ENCODE measurements around the gene HMG20A.

Gene HMG20A

DNA sequence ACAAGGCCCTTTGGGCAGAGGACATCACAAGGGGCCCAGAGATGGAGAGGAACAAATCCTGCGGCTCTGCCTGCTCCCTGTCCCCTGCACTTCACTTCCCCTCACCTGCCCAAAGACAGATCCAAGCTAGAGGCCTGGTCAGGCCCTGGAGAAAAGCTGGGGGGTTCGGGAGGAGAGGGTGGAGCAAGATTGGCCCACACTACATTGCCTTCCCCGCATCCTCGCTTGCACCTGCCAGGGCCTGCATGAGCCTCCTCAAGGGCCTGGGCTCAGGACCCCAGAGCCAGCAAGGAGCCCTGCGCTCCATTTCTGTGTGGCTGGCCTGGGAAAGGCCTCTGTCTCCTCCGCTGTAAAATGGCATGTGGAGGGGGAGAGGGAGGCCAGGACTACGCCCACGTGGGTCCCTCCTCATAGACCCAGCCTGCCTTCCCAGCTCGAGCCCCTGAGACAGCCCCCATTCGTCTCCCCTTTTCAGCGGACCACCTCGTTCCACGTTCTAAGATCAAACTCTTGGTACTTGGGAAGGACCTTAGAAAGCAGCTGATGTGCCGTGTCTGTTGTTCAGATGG lies 106.0 kb downstream of the HMG20A start:
- no peak for DNase-seq

DNA sequence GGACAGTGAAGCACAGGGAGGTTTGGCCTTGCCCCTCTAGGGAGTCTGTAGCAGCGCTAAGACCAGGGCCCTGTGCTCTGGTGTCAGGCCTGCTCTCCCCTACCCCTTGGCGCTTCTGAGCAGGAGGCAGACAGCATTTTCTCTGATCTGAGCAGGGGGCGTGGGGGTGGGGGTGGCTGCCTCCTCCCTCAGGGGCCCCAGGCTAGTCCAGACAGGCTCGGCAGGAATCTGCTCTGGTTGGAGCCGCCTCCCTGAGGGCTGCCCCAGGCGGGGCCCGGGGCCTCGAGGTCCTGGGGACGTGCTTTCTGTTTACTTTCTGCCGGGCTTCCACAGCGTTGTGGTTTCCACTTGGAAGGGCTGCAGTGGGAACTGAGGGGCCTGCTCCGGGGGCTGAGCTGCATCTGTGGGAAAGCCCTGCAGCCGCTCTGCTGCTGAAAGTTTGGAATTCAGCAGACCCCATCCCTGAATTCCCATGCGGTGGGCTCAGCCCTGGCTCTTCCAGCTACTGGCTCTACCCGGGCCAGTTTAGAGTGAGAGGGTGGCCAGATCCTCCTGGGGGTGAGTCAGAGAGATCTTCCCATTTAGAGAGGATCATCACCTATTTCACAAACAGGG lies 106.6 kb downstream of the HMG20A start:
- no peak for DNase-seq

DNA sequence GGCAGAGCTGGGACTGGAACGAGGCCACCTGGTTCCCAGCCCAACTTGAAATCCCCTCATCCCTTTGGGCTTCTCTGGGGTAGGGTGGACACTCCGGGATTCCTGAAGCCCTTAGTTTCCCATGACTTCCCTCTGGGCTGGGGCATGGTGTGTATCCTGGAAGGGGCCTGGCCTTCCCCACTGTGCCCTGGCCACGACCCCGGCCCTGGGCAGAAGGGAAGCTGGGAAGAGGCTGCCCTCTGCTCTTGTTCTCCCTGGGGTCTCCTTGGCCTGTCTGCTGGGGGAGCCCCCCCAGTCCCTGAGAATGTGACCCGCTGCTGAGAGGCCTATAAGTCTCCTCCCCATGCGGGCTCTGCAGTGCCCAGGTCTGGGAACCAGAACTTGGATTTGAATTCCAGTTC lies 107.1 kb downstream of the HMG20A start:
- no peak for DNase-seq

DNA sequence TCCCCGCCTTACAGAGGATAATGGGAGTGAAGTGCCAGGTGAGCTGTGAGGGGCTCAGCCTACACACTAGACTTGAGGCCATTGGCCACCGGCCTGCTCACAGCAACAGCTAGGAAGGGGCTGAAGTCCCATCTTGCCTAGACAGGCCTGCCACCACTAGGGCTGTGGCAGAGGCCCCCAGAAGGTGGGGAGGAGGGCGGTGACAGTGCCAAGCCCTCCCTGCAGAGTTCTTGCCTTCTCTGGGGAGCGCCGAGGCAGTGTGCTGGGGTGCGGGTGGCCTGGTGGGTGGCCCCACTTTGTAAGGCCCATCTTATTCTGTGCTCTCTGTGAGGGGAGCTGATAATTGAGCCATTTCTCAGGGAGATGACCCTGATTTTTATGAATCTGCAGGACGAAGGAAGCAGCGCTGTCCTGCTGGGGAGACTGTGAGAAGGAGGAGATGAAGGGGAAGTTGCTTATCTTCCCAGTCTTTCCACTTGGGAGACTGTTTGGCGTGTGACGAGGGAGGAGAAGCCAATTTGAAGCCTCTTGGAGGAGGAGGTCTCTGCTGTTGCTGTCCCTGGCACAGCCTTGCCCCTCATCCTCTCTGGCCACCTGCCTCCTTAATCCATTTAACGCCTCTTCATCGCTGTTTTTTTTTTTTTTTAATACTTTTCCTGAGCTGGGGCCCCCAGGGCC lies 107.7 kb downstream of the HMG20A start:
- no peak for DNase-seq

DNA sequence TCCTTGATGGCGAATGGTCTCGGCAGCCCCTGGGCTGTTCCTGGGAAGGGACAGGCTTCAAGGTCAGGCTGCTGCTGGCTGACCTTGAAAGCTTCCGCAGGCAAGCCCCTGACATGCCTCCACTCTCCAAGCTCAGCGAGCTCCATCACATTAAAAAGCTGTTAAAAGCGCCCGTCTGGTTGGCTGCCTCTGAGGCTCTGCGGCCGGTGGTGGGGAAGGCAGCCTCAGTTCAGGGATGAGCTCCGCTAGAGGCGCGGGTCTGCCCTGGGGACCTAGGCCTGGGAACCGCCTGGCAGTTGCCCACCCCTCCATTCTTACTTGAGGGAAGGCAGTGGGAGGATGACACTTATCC lies 108.3 kb downstream of the HMG20A start:
- DNase-seq: no peak

DNA sequence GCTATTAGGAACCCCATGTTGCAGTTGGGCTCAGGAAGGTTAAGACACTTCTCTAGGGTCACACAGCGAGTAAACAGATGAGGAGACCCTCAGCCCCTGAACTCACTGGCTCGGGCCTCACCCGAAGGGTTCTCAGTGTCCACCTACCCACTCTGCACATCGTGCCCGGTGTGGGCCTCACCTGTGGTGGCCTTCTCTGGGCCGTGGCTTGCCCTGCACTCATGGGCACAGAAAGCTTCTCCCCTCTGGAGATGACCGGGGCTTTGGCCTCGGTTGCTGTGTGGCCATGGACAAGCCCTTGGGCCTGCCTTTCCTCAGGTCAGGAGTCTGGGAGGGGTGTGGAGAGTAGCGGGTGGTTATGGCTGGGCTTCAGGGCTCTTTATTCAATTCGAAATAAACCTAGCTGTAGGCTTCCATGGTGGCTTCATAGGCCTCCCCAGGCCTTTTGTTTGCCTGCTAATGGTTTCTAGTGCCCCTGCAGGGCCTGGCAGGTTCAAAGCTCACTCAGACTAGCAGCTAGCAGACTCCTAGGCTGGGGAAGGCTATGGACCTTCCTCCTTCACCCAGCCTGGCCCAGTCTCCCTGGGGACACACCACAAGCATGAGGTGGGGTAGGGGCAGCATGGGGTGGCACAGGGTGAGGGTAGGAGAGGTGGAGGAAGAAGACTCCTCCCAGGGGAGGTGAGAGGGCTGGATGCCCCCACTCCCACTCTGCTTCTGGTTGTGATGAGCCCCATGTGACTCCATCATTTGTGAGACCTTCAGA lies 108.9 kb downstream of the HMG20A start:
- DNase-seq: no peak

DNA sequence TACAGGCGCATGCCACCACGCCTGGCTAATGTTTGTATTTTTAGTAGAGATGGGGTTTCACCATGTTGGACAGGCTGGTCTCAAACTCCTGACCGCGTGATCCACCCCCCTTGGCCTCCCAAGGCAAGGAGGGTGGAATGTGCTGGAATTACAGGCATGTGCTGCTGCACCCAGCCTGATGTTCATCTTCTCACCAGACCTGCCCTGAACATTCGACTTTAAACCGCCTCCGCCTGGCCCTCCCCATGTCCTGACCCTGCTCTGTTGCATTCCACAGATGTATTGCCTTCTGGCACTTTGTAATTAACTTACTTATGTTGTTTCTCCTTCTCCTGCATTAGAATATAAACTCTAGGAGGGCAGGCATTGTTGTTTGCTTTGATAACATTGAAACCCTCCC lies 109.9 kb downstream of the HMG20A start:
- no peak for DNase-seq

DNA sequence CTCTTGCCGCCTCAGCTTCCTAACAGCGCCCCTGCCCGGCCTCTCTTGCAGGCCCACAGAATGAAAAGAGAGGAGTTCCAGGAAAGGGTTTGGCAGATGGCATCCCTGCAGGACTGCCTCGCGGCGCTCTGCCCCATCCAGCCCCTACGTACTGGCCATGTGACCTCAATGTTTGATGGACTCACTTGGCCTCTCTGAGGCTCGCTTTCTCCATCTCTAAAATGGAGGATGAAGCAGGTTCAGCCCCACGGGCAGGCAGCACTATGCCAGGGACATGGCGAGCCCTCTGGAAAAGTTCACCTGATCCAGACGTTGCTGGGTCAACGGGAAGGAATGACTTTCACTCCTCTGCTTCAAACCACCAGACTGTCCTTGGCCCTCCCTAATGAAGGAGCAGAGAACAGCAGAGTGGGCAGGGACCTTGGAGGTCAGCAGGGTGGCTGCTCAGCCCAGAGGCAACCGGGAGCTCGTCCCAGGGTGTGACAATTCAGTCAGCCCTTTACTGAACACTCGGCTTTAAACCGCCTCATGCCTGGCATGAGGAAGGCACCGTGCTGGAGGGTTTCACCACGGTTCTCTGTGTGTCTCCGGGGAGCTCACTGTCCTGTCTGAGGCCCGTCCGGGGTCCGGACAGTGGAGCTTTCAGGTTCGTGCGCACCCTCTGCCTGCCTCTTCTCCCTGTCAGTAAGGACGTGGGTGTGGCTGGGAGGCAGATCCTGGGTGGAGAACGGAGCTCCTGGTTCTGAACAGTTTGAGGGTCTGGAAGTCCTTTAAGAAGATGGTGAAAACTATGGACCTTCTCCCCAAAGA lies 110.7 kb downstream of the HMG20A start:
- no peak for DNase-seq

DNA sequence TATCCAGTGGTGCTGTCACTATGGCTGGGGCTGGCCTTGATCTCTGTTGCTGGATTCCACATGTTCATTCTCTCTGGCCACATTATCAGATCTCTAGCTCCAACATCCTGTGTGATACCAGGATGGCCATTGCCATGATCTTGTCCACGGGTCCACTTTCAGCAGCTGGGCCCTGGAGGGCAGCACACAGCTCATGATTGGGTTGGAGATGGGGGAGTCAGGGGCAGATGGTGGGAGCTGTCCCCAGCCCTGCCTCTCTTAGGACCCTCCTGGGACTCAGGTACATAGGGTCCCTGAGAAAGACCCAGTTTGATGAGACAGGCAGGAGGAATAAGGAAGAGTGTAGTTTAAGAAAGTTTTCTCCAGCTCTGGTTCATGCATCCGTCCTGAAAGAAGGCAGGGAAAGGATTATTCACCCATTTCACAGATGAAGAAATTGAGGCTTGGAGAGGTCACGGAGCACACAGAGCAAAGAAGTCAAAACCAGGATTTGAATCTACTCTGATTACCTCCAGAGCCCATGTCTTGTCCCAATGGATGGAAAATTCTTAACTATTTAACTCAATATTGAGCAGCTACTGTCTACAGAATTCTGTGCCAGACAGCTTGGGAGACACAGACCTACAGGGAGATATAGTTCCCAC lies 111.5 kb downstream of the HMG20A start:
- no peak for DNase-seq

DNA sequence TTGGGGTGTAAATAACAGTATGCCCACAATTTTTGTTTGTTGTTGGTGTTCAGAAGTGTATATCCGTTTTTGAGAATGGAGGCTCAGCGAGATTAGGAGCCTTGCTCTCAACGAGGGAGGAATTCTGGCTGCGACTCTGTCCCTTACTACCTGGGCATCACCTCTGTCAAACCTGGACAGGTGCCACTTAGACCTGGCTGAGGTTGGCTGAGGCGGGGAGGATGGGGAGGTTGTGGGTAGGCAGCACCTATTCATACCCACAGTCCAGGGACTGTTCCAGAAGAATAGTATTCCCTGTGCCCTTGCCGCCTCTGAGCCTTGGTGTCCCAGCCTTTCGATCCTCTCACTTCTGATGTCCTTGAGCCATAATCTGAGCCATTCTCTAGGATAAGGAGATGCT lies 112.2 kb downstream of the HMG20A start:
- DNase-seq: no peak

DNA sequence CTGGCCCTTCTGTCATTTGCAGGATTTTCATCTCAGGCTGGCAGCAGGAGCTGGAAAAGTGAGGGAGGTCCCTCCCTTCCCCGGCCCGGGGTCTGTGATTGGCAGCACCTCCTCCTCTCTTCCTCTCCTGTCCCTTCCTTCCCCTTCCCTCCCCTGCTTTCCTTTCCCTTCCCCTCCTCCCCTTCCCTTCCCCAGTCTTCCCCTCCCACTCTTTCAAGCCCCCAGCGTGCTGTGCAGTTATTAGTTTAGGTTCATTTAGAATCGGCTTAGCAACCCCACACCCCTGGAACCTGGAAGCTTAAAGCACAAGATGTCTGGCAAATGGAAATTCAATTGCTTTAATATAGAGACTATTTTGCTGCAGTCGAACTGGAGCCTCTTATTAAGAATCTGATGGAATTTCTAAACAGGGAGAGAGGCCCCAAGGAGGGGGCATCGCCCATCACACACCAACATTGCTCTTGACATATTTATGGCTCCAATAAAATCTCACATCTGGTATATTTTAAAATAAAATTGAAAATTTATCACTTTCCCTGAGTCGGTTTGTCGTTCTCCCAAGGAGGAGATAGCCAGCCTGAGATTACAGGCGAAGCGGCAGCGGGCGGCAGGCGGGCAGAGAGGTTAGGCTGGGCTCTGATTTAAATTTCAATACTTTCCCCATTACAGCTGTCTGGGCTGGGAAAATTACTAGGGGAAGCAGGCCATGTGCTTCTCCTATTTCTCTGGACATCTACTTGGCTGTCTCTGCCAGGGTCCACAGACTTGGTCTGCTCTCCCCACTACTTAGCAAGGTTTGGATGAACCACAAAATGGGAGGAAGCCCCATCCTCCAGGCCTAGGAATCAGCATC lies 113.1 kb downstream of the HMG20A start:
- DNase-seq: no peak

Data from NCI-H1417 treated with DMSO at 0.1 percent for 48 hours (cell line).